Measurements from ENCODE around the gene CYTH3.

CYTH3 gene

GRCh38 chr7:6170571-6171531, 101.6 kb downstream of the CYTH3 start:
- no peak for DNase-seq (ENCODE audit: low read depth)
- H3K4me3 ChIP-seq (ENCODE audit: low read depth, low read length), result no peak overlapping the region
- no peak for TF ChIP-seq CTCF (IDR thresholded peaks at IDR 0.05; ENCODE audit: low read depth, low read length, missing control alignments)

GRCh38 chr7:6169805-6170520, 102.5 kb downstream of the CYTH3 start:
- no peak overlapping the region for H3K4me3 ChIP-seq (ENCODE audit: low read depth, low read length)
- no peak for DNase-seq (ENCODE audit: low read depth)
- TF ChIP-seq CTCF (IDR thresholded peaks at IDR 0.05; ENCODE audit: low read depth, low read length, missing control alignments), result no peak

GRCh38 chr7:6168477-6168868, 104.0 kb downstream of the CYTH3 start:
- no peak for DNase-seq (ENCODE audit: low read depth)
- no peak overlapping the region for H3K4me3 ChIP-seq (ENCODE audit: low read depth, low read length)
- no peak for TF ChIP-seq CTCF (IDR thresholded peaks at IDR 0.05; ENCODE audit: low read depth, low read length, missing control alignments)

GRCh38 chr7:6167587-6168476, 104.6 kb downstream of the CYTH3 start:
- DNase-seq (ENCODE audit: low read depth), result no peak
- no peak overlapping the region for H3K4me3 ChIP-seq (ENCODE audit: low read depth, low read length)
- no peak for TF ChIP-seq CTCF (IDR thresholded peaks at IDR 0.05; ENCODE audit: low read depth, low read length, missing control alignments)

- TF ChIP-seq CTCF (IDR thresholded peaks at IDR 0.05; ENCODE audit: low read depth, low read length, missing control alignments), result no peak
- H3K4me3 ChIP-seq (ENCODE audit: low read depth, low read length), result no peak overlapping the region
- no peak for DNase-seq (ENCODE audit: low read depth)
Measured at GRCh38 chr7:6167004-6167551, 105.3 kb downstream of the CYTH3 start.

GRCh38 chr7:6166443-6166891, 106.0 kb downstream of the CYTH3 start:
- DNase-seq (ENCODE audit: low read depth), result no peak
- TF ChIP-seq CTCF (IDR thresholded peaks at IDR 0.05; ENCODE audit: low read depth, low read length, missing control alignments), result no peak
- no peak overlapping the region for H3K4me3 ChIP-seq (ENCODE audit: low read depth, low read length)

Data from GM12864 (cell line).